Mesothelial cell of epicardium (in vitro differentiated cells): Measurements from ENCODE around the gene CARD10. TPM values are rescaled to one million over a fixed set of nuclear protein-coding genes. Genes with fewer than 3 reads are reported as not detected.

Source experiments
- DNase-seq, 2 experiments: peaks; one replicate each; pipeline ENCODE4 v3.0.0; 2021; ENCODE audit warnings: low spot score in 2 of 2; ENCODE audit not compliant: unreplicated experiment in 2 of 2
- H3K27ac Mint-ChIP-seq: 2 replicates; pipeline ENCODE4 v1.8.0; 2021; ENCODE audit warnings: mixed read lengths
- H3K27me3 Mint-ChIP-seq: 2 replicates; pipeline ENCODE4 v1.8.0; 2021; ENCODE audit warnings: low read depth, mixed read lengths
- H3K36me3 Mint-ChIP-seq: 2 replicates; pipeline ENCODE4 v1.8.0; 2021; ENCODE audit warnings: mixed read lengths
- H3K4me1 Mint-ChIP-seq: 2 replicates; pipeline ENCODE4 v1.8.0; 2021; ENCODE audit warnings: mixed read lengths
- H3K4me3 Mint-ChIP-seq: 2 replicates; pipeline ENCODE4 v1.8.0; 2021; ENCODE audit warnings: mild to moderate bottlenecking, moderate library complexity, mixed read lengths
- H3K9me3 Mint-ChIP-seq: 2 replicates; pipeline ENCODE4 v1.8.0; 2021; ENCODE audit warnings: mixed read lengths
- total RNA-seq: library from RNA; stranded (reverse); gene quantifications from 3 replicates; pipeline ENCODE4 v1.2.1, GENCODE V29; 2021
- TF ChIP-seq, protein P1 (sequence below): fragments of 200-600 bp; sonication (generic); IDR thresholded peaks from one replicate; pipeline ENCODE4 v1.5.0; 2021; ENCODE audit warnings: antibody characterized with exemption; ENCODE audit not compliant: unreplicated experiment

Gene CARD10
- total RNA-seq, 1 donor from 2014 or later, result 13.6 TPM

GRCh38 chr22:37492428-37493344 is 26.5 kb downstream of the CARD10 start:
- DNase-seq, result no peak
- Mint-ChIP-seq H3K36me3 (peaks cover 6% of the 10 kb centered on the region), H3K9me3 (no peaks in the 10 kb centered on the region), H3K27me3 (no peaks in the 10 kb centered on the region), H3K4me3 (no peak overlapping the region), H3K4me1 (peaks cover 13% of the 10 kb centered on the region), H3K27ac (no peak overlapping the region)
- TF ChIP-seq, protein P1, sequence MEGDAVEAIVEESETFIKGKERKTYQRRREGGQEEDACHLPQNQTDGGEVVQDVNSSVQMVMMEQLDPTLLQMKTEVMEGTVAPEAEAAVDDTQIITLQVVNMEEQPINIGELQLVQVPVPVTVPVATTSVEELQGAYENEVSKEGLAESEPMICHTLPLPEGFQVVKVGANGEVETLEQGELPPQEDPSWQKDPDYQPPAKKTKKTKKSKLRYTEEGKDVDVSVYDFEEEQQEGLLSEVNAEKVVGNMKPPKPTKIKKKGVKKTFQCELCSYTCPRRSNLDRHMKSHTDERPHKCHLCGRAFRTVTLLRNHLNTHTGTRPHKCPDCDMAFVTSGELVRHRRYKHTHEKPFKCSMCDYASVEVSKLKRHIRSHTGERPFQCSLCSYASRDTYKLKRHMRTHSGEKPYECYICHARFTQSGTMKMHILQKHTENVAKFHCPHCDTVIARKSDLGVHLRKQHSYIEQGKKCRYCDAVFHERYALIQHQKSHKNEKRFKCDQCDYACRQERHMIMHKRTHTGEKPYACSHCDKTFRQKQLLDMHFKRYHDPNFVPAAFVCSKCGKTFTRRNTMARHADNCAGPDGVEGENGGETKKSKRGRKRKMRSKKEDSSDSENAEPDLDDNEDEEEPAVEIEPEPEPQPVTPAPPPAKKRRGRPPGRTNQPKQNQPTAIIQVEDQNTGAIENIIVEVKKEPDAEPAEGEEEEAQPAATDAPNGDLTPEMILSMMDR, result peak; percentile 16

GRCh38 chr22:37491559-37492427 is 27.4 kb downstream of the CARD10 start:
- TF ChIP-seq, protein P1, result no peak
- H3K27ac Mint-ChIP-seq, result no peak overlapping the region

DNA sequence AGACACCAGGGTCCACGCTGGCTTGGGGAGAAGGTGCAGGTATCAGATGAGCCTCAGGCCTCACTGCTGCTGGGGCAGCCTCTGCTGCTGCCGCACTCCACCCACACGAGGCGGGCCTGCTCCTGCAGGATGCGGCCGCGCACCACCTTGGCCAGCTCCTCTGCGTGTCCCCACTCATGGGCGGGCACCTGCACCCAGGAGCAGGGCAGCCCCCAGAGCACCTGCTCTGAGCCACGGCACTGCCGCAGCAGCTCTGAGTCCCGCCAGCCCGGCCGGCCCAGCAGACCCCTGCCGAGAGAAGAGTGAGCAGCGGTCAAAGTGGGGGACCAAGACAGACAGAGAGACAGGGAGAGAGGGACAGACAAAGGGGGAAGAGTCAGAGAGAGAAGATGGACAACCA is 28.1 kb downstream of the CARD10 start:
- Mint-ChIP-seq H3K9me3 (no peaks in the 10 kb centered on the region), H3K27me3 (peaks cover 3% of the 10 kb centered on the region), H3K4me1 (peaks cover 14% of the 10 kb centered on the region), H3K36me3 (peaks cover 6% of the 10 kb centered on the region), H3K27ac (no peak overlapping the region), H3K4me3 (no peak overlapping the region)
- TF ChIP-seq, protein P1, result no peak
- no peak for DNase-seq

More at GRCh38 chr22:37491559-37492427, 27.4 kb downstream of the CARD10 start:
- Mint-ChIP-seq H3K36me3 (peaks cover 6% of the 10 kb centered on the region), H3K9me3 (no peaks in the 10 kb centered on the region), H3K4me3 (no peak overlapping the region), H3K27me3 (no peaks in the 10 kb centered on the region), H3K4me1 (peaks cover 13% of the 10 kb centered on the region)
- DNase-seq, result no peak

GRCh38 chr22:37489983-37490382 is 29.2 kb downstream of the CARD10 start:
- Mint-ChIP-seq H3K4me1 (peaks cover 14% of the 10 kb centered on the region), H3K27ac (no peak overlapping the region), H3K4me3 (no peak overlapping the region), H3K9me3 (no peaks in the 10 kb centered on the region), H3K36me3 (peaks cover 4% of the 10 kb centered on the region), H3K27me3 (peaks cover 3% of the 10 kb centered on the region)
- TF ChIP-seq, protein P1, result no peak
- DNase-seq, result no peak

DNA sequence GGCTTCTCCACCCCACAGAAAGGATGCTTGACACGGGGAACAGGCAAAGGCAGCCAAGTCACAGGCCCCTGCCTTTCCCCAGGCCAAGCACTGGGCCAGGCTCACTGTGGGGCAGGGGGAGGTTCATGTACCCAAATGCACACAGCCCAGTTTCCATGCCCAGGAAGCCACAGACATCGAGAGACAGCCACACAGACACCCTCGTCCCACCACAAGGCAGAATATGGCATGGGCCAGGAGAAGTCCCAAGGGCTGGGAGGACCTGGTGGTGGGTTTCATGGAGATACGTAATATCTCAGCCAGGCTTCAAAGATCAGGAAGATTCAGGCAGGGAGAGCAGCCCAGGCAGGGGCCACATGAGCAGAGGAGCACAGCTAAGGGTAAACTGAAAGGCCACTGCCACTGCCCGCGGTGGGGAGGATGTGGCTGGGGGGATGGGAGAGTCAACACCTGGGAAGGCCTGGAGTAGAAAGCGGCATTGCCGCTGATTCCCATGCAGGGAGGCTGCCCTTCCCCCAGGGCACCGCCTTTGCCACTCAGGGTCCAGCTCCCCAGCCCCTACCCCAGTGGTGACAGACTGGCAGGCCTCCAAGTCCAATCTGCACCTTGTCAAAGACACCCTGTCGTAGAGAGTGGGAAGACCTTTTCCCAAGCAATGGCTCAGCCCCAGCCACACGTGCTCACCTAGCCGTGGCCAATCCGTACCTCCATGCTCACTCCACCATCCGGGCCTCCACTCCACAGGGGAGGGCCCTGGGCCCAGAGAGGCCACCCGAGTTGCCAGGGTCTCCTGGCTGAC is 30.7 kb downstream of the CARD10 start:
- TF ChIP-seq, protein P1, result no peak
- Mint-ChIP-seq H3K27me3 (peaks cover 3% of the 10 kb centered on the region), H3K27ac (no peak overlapping the region), H3K36me3 (peaks cover 2% of the 10 kb centered on the region), H3K9me3 (no peaks in the 10 kb centered on the region), H3K4me3 (no peak overlapping the region), H3K4me1 (peaks cover 15% of the 10 kb centered on the region)
- DNase-seq, result no peak
